HUES6 (cell line): ENCODE data around the gene GNAQ.

ENCODE experiments used
- H3K27ac ChIP-seq: 2 replicates; pipeline ENCODE4 v1.7.0; 2013; ENCODE audit warnings: low read depth, mild to moderate bottlenecking, low read length, inconsistent platforms
- H3K27me3 ChIP-seq: 2 replicates; pipeline ENCODE4 v1.6.1; 2013; ENCODE audit warnings: low read length; ENCODE audit not compliant: control insufficient read depth, insufficient read depth
- H3K36me3 ChIP-seq: 2 replicates; pipeline ENCODE4 v1.6.1; 2013; ENCODE audit warnings: low read length; ENCODE audit not compliant: control insufficient read depth, insufficient read depth
- H3K4me1 ChIP-seq: 2 replicates; pipeline ENCODE4 v1.6.1; 2013; ENCODE audit warnings: low read length; ENCODE audit not compliant: control insufficient read depth, insufficient read depth
- H3K4me3 ChIP-seq: 2 replicates; pipeline ENCODE4 v1.5.1; 2013; ENCODE audit warnings: low read depth, low read length
- H3K9ac ChIP-seq: one replicate; pipeline ENCODE4 v1.6.1; 2013; ENCODE audit warnings: mild to moderate bottlenecking, low read length
- H3K9me3 ChIP-seq: 2 replicates; pipeline ENCODE4 v1.6.1; 2013; ENCODE audit warnings: low read depth, low read length; ENCODE audit not compliant: control insufficient read depth, insufficient read depth

Gene GNAQ

GRCh38 chr9:77802515-77803293, 228.9 kb downstream of the GNAQ start:
- Histone ChIP-seq H3K4me3 (no peak overlapping the region), H3K36me3 (no peaks in the 10 kb centered on the region), H3K27ac (no peak overlapping the region), H3K9me3 (no peaks in the 10 kb centered on the region), H3K9ac (no peak overlapping the region), H3K27me3 (no peaks in the 10 kb centered on the region), H3K4me1 (no peaks in the 10 kb centered on the region)

- no peak overlapping the region for H3K27ac ChIP-seq
- H3K27me3 ChIP-seq = no peaks in the 10 kb centered on the region
- no peak overlapping the region for H3K4me3 ChIP-seq
- H3K9me3 ChIP-seq = no peaks in the 10 kb centered on the region
- 0 out of 2 replicates have a peak, but pooled peaks cover 3% of the 10 kb centered on the region for H3K36me3 ChIP-seq
- no peak overlapping the region for H3K9ac ChIP-seq
- H3K4me1 ChIP-seq = no peaks in the 10 kb centered on the region
These were observed 229.5 kb downstream of the GNAQ start for GRCh38 chr9:77802064-77802463.

GRCh38 chr9:77800924-77801551, 230.6 kb downstream of the GNAQ start:
- Histone ChIP-seq H3K9ac (no peak overlapping the region), H3K27ac (no peak overlapping the region), H3K4me1 (no peaks in the 10 kb centered on the region), H3K36me3 (0 out of 2 replicates have a peak, but pooled peaks cover 3% of the 10 kb centered on the region), H3K4me3 (no peak overlapping the region), H3K27me3 (no peaks in the 10 kb centered on the region), H3K9me3 (no peaks in the 10 kb centered on the region)

- Histone ChIP-seq H3K4me1 (no peaks in the 10 kb centered on the region), H3K27me3 (no peaks in the 10 kb centered on the region), H3K27ac (no peak overlapping the region), H3K36me3 (0 out of 2 replicates have a peak, but pooled peaks cover 3% of the 10 kb centered on the region), H3K9ac (no peak overlapping the region), H3K4me3 (no peak overlapping the region), H3K9me3 (no peaks in the 10 kb centered on the region)
These were observed 233.5 kb downstream of the GNAQ start for GRCh38 chr9:77798140-77798539.

- no peaks in the 10 kb centered on the region for H3K9me3 ChIP-seq
- no peaks in the 10 kb centered on the region for H3K4me1 ChIP-seq
- H3K4me3 ChIP-seq = no peak overlapping the region
- no peak overlapping the region for H3K9ac ChIP-seq
- H3K36me3 ChIP-seq = 0 out of 2 replicates have a peak, but pooled peaks cover 3% of the 10 kb centered on the region
- H3K27ac ChIP-seq = no peak overlapping the region
- no peaks in the 10 kb centered on the region for H3K27me3 ChIP-seq
These were observed 236.6 kb downstream of the GNAQ start for GRCh38 chr9:77794985-77795384.

GRCh38 chr9:77793849-77794248, 237.8 kb downstream of the GNAQ start:
- no peak overlapping the region for H3K27ac ChIP-seq
- no peaks in the 10 kb centered on the region for H3K4me1 ChIP-seq
- H3K27me3 ChIP-seq = no peaks in the 10 kb centered on the region
- H3K9ac ChIP-seq = no peak overlapping the region
- H3K4me3 ChIP-seq = no peak overlapping the region
- H3K9me3 ChIP-seq = no peaks in the 10 kb centered on the region
- H3K36me3 ChIP-seq = 0 out of 2 replicates have a peak, but pooled peaks cover 3% of the 10 kb centered on the region

- Histone ChIP-seq H3K4me3 (no peak overlapping the region), H3K9me3 (no peaks in the 10 kb centered on the region), H3K27me3 (no peaks in the 10 kb centered on the region), H3K9ac (no peak overlapping the region), H3K27ac (no peak overlapping the region), H3K4me1 (no peaks in the 10 kb centered on the region), H3K36me3 (no peaks in the 10 kb centered on the region)
These were observed 241.7 kb downstream of the GNAQ start for GRCh38 chr9:77789891-77790290.

GRCh38 chr9:77785341-77785740, 246.3 kb downstream of the GNAQ start:
- no peaks in the 10 kb centered on the region for H3K36me3 ChIP-seq
- H3K4me1 ChIP-seq = no peaks in the 10 kb centered on the region
- no peak overlapping the region for H3K27ac ChIP-seq
- no peak overlapping the region for H3K4me3 ChIP-seq
- H3K9ac ChIP-seq = no peak overlapping the region
- H3K9me3 ChIP-seq = no peaks in the 10 kb centered on the region
- H3K27me3 ChIP-seq = no peaks in the 10 kb centered on the region

GRCh38 chr9:77783518-77783917, 248.1 kb downstream of the GNAQ start:
- Histone ChIP-seq H3K27ac (no peak overlapping the region), H3K4me3 (no peak overlapping the region), H3K4me1 (no peaks in the 10 kb centered on the region), H3K9me3 (no peaks in the 10 kb centered on the region), H3K9ac (no peak overlapping the region), H3K27me3 (no peaks in the 10 kb centered on the region), H3K36me3 (no peaks in the 10 kb centered on the region)

- H3K27ac ChIP-seq = no peak overlapping the region
- no peaks in the 10 kb centered on the region for H3K27me3 ChIP-seq
- H3K9ac ChIP-seq = no peak overlapping the region
- H3K9me3 ChIP-seq = peaks cover 12% of the 10 kb centered on the region; the same call in 1 of the 2 replicates
- no peaks in the 10 kb centered on the region for H3K4me1 ChIP-seq
- H3K36me3 ChIP-seq = 0 out of 2 replicates have a peak, but pooled peaks cover 5% of the 10 kb centered on the region
- H3K4me3 ChIP-seq = no peak overlapping the region
These were observed 252.6 kb downstream of the GNAQ start for GRCh38 chr9:77779010-77779409.

- H3K9me3 ChIP-seq = peaks cover 11% of the 10 kb centered on the region; the same call in 1 of the 2 replicates
- no peaks in the 10 kb centered on the region for H3K4me1 ChIP-seq
- no peak overlapping the region for H3K4me3 ChIP-seq
- H3K36me3 ChIP-seq = 0 out of 2 replicates have a peak, but pooled peaks cover 5% of the 10 kb centered on the region
- no peaks in the 10 kb centered on the region for H3K27me3 ChIP-seq
- no peak overlapping the region for H3K9ac ChIP-seq
- H3K27ac ChIP-seq = no peak overlapping the region
These were observed 258.2 kb downstream of the GNAQ start for GRCh38 chr9:77773381-77773780.
